ENCODE data around the gene TMEM147.

GRCh38 chr19:35507561-35507960 is 37.9 kb upstream of the TMEM147 start:
- TF ChIP-seq CTCF (IDR thresholded peaks at IDR 0.05) (no peak), POLR2A (IDR thresholded peaks at IDR 0.05) (no peak)
